IMR-90 (cell line): ENCODE results near the gene MRC2.

Source experiments
- CEBPB ChIP-seq: IDR thresholded peaks from 2 replicates; pipeline ENCODE4 v1.6.1; 2012; ENCODE audit warnings: low read depth, low read length, improper control_type of control experiment
- CHD1 ChIP-seq: IDR thresholded peaks from 2 replicates; pipeline ENCODE4 v1.6.1; 2012; ENCODE audit warnings: low read depth, low read length, improper control_type of control experiment
- FOS ChIP-seq: fragments of 150-350 bp; IDR thresholded peaks from 2 replicates; pipeline ENCODE4 v1.6.1; 2016; ENCODE audit warnings: low read depth, low read length
- MAFK ChIP-seq: IDR thresholded peaks from 2 replicates; pipeline ENCODE4 v1.6.1; 2012; ENCODE audit warnings: low read depth, low read length, improper control_type of control experiment
- MAZ ChIP-seq: IDR thresholded peaks from 2 replicates; pipeline ENCODE4 v1.6.1; 2012; ENCODE audit warnings: low read depth, mild to moderate bottlenecking, low read length, improper control_type of control experiment, moderate library complexity, borderline replicate concordance
- POLR2A ChIP-seq: IDR thresholded peaks from 2 replicates; pipeline ENCODE4 v1.6.1; 2012; ENCODE audit warnings: mild to moderate bottlenecking, low read depth, low read length
- RAD21 ChIP-seq: IDR thresholded peaks from 2 replicates; pipeline ENCODE4 v1.6.1; 2012; ENCODE audit warnings: low read length, improper control_type of control experiment
- RCOR1 ChIP-seq: IDR thresholded peaks from 2 replicates; pipeline ENCODE4 v1.6.1; 2012; ENCODE audit warnings: mild to moderate bottlenecking, low read length, improper control_type of control experiment; ENCODE audit not compliant: insufficient replicate concordance
- RFX5 ChIP-seq: IDR thresholded peaks from 2 replicates; pipeline ENCODE4 v1.8.0; 2012; ENCODE audit warnings: low read depth, mild to moderate bottlenecking, low read length, moderate library complexity
- TF ChIP-seq, protein P1 (sequence below): conservative IDR thresholded peaks from 2 replicates; pipeline ENCODE4 v1.5.1; 2012; ENCODE audit warnings: mild to moderate bottlenecking, low read depth, low read length, improper control_type of control experiment
- TF ChIP-seq, protein P2 (sequence below): fragments of 150-350 bp; IDR thresholded peaks from 2 replicates; pipeline ENCODE4 v1.6.1; 2017; ENCODE audit warnings: mild to moderate bottlenecking, antibody characterized with exemption, low read length, low read depth

DNA sequence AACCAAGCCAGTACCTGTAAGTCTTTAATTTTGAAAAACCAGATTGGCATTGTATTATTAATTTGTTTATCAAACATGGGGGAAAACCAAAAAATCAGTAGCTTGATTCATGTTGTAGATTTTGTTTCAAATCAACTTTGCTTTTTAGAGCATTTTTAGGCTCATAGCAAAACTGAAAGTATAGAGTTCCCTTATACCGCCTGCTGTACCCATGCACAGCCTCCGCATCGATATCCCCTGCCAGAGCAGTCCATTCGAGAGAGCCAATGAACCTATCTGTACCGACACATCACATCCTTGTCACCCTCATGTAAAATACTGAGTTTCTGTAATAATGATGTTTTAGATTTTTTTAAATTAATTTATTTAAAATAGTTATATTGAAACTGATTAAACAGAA lies 16.2 kb upstream of the MRC2 start:
- TF ChIP-seq, protein P1, sequence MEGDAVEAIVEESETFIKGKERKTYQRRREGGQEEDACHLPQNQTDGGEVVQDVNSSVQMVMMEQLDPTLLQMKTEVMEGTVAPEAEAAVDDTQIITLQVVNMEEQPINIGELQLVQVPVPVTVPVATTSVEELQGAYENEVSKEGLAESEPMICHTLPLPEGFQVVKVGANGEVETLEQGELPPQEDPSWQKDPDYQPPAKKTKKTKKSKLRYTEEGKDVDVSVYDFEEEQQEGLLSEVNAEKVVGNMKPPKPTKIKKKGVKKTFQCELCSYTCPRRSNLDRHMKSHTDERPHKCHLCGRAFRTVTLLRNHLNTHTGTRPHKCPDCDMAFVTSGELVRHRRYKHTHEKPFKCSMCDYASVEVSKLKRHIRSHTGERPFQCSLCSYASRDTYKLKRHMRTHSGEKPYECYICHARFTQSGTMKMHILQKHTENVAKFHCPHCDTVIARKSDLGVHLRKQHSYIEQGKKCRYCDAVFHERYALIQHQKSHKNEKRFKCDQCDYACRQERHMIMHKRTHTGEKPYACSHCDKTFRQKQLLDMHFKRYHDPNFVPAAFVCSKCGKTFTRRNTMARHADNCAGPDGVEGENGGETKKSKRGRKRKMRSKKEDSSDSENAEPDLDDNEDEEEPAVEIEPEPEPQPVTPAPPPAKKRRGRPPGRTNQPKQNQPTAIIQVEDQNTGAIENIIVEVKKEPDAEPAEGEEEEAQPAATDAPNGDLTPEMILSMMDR = no peak
- no peak for TF ChIP-seq RAD21
- no peak for TF ChIP-seq RFX5
- TF ChIP-seq MAFK = no peak
- no peak for TF ChIP-seq POLR2A
- no peak for TF ChIP-seq CEBPB
- no peak for TF ChIP-seq FOS
- TF ChIP-seq CHD1 = no peak
- TF ChIP-seq RCOR1 = no peak
- TF ChIP-seq, protein P2, sequence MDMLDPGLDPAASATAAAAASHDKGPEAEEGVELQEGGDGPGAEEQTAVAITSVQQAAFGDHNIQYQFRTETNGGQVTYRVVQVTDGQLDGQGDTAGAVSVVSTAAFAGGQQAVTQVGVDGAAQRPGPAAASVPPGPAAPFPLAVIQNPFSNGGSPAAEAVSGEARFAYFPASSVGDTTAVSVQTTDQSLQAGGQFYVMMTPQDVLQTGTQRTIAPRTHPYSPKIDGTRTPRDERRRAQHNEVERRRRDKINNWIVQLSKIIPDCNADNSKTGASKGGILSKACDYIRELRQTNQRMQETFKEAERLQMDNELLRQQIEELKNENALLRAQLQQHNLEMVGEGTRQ = no peak
- TF ChIP-seq MAZ = no peak
